Ovary (tissue), 9 donors: ENCODE data around the gene PCDH7. TPM values are rescaled to one million over a fixed set of nuclear protein-coding genes. Genes with fewer than 3 reads are reported as not detected.

Experiments
- DNase-seq, 5 donors: peaks; one replicate each; pipeline ENCODE4 v3.0.0-alpha.2; 2019 to 2020
- H3K27ac ChIP-seq, 2 donors: fragments of 200-600 bp; one replicate each; pipeline versions ENCODE4 v1.5.1 to v1.8.0; 2019 to 2022
- H3K27me3 ChIP-seq: fragments of 200-600 bp; one replicate; pipeline ENCODE4 v1.8.0; 2022
- H3K36me3 ChIP-seq: fragments of 200-600 bp; sonication (generic); one replicate; pipeline ENCODE4 v1.5.1; 2019
- H3K4me1 ChIP-seq: one replicate; pipeline ENCODE4 v1.8.1; 2013; ENCODE audit warnings: mild to moderate bottlenecking, moderate library complexity; ENCODE audit not compliant: insufficient read depth
- H3K4me3 ChIP-seq: fragments of 200-600 bp; sonication (generic); one replicate; pipeline ENCODE4 v1.5.1; 2017
- H3K9me3 ChIP-seq, 2 donors: fragments of 200-600 bp in 1 of 2; sonication (generic) in 1 of 2; one replicate each; pipeline versions ENCODE4 v1.5.1 to v1.8.1; 2013 to 2019; ENCODE audit warnings: mild to moderate bottlenecking in 1 of 2, moderate library complexity in 1 of 2
- EP300 ChIP-seq: sonication (generic); formaldehyde crosslinking; IDR thresholded peaks from one replicate; pipeline ENCODE4 v1.6.1; 2017; ENCODE audit warnings: antibody characterized with exemption
- POLR2A ChIP-seq: fragments of 450-650 bp; IDR thresholded peaks from one replicate; pipeline ENCODE4 v1.6.1; 2017; ENCODE audit warnings: antibody characterized with exemption, mild to moderate bottlenecking, moderate library complexity
- WGBS, 3 donors: extraction: QIAGEN DNeasy Blood & Tissue Kit in 1 of 3; methylation state at CpG; one replicate each; pipeline versions ENCODE4 v1.1.5 to v1.1.7; 2013 to 2017; 5-methylcytosine and 5-hydroxymethylcytosine counted together
- intact Hi-C, 4 donors: fragments of 100-400 bp; cut with DNase I; formaldehyde crosslinking; loops; one replicate each; pipeline versions ENCODE4 v1.11.0 to v1.15.1; 2022 to 2023
- polyA plus RNA-seq, 2 donors: library from polyadenylated mRNA; stranded (reverse); fragments of 200-250 nt in 1 of 2; fragments of 350-450 nt in 1 of 2; fragmentation: Illumina TruSeq in 1 of 2; extraction: RNeasy Lipid Tissue Mini Kit (QIAGEN cat#74804) in 1 of 2; gene quantifications; one replicate each; pipeline ENCODE4 v1.2.3, GENCODE V29; 2013 to 2014
- total RNA-seq, 7 donors: library from RNA; depleted of rRNA in 2 of 7; stranded (reverse); fragments of >200 nt in 2 of 7; fragmentation: NEBNext Ultra II Directional in 3 of 7; extraction: Animal tissue kit (Norgen Biotek cat#: 25700) in 3 of 7; gene quantifications; one replicate each; pipeline versions ENCODE4 v1.1.0 to v1.2.4, GENCODE V29; 2016 to 2023
- TF ChIP-seq, protein P1 (sequence below), 3 donors: fragments of 450-650 bp in 2 of 3; fragments of 200-600 bp in 1 of 3; IDR thresholded peaks; one replicate each; pipeline versions ENCODE4 v1.5.1 to v1.8.0; 2016 to 2022; ENCODE audit warnings: antibody characterized with exemption in 3 of 3, mild to moderate bottlenecking in 1 of 3
- donor health status: DM: no; HTN: no; CAD: no; lungs with moderate emphysema.
- donor health status: DM: no; HTN: no; CAD: no.
- donor health status: Bipolar disorder and iron deficiency.
- donor health status: DM: yes; HTN: yes; CAD: no.
- donor health status: DM: no; HTN: no; CAD: no.
- donor health status: DM: yes; HTN: yes; CAD: no.

Gene PCDH7
- total and polyA plus RNA-seq, 9 donors, result 3.7 to 35.2 (median 13.7) TPM

DNA sequence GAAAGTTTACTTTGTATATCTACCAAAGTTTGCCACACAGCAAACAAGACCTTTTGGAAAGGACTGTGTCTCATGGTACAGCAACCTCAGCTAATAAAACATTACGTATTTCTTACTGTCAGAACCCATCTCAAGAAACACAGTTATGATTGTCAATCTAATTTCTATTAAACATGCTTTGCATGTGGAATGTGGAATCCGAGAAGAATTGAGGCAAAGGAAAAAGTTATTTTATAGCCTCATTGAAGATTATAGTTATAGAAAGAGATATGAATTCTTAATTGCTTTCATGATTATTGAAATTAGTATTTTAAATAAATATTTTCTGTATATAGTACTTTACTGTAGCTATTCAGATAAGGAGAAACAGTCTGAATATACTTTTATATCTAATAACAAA is 5.4 kb downstream of the PCDH7 start:
- Histone ChIP-seq H3K36me3 (no peaks in the 10 kb centered on the region), H3K27ac (no peak overlapping the region), H3K4me3 (no peak overlapping the region), H3K4me1 (peaks cover 2% of the 10 kb centered on the region), H3K27me3 (no peaks in the 10 kb centered on the region), H3K9me3 (no peaks in the 10 kb centered on the region)
- TF ChIP-seq, protein P1, sequence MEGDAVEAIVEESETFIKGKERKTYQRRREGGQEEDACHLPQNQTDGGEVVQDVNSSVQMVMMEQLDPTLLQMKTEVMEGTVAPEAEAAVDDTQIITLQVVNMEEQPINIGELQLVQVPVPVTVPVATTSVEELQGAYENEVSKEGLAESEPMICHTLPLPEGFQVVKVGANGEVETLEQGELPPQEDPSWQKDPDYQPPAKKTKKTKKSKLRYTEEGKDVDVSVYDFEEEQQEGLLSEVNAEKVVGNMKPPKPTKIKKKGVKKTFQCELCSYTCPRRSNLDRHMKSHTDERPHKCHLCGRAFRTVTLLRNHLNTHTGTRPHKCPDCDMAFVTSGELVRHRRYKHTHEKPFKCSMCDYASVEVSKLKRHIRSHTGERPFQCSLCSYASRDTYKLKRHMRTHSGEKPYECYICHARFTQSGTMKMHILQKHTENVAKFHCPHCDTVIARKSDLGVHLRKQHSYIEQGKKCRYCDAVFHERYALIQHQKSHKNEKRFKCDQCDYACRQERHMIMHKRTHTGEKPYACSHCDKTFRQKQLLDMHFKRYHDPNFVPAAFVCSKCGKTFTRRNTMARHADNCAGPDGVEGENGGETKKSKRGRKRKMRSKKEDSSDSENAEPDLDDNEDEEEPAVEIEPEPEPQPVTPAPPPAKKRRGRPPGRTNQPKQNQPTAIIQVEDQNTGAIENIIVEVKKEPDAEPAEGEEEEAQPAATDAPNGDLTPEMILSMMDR (IDR thresholded peaks at IDR 0.05), result no peak
- TF ChIP-seq POLR2A (no peak), EP300 (no peak)
- intact Hi-C loops, result no loop called here
- 78 to 88% (median 81%) methylated on average over 2 of the region's 2 CpGs for WGBS, 3 donors
- no peak for DNase-seq

DNA sequence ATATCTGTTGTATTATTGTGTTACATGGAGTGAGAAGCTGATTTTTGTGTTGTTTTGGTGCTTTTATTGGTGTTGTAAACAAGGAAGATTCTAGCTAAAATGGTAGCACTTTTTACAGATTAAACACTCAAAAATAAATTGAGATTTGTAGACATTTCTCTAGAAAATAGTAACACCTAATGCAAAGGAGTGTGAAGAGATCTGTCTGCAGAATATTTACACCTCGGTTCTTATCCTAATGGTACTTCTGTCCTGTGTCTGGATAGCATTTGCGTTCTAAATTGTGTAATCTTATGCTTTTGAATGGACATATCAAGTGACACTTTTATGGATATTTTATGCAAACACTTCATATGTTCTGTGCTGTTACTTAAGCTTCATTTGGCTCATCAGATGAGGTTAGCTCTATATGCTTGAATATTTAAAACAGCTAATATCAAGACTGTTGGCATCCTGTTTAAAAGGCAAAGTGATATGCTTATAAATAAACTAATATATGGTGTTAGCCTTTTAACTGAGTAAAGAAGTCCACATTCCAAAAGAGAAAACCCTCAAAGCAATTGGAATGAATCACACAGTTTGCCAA is 6.0 kb downstream of the PCDH7 start:
- no peak for DNase-seq
- Histone ChIP-seq H3K4me1 (peaks cover 2% of the 10 kb centered on the region), H3K27ac (no peak overlapping the region), H3K9me3 (no peaks in the 10 kb centered on the region), H3K27me3 (no peaks in the 10 kb centered on the region), H3K36me3 (no peaks in the 10 kb centered on the region), H3K4me3 (no peak overlapping the region)
- intact Hi-C loops, result no loop called here
- 85 to 90% (median 86%) methylated on average over 2 of the region's 2 CpGs for WGBS, 3 donors
- TF ChIP-seq POLR2A (no peak), EP300 (no peak)
- TF ChIP-seq, protein P1 (IDR thresholded peaks at IDR 0.05), result no peak

DNA sequence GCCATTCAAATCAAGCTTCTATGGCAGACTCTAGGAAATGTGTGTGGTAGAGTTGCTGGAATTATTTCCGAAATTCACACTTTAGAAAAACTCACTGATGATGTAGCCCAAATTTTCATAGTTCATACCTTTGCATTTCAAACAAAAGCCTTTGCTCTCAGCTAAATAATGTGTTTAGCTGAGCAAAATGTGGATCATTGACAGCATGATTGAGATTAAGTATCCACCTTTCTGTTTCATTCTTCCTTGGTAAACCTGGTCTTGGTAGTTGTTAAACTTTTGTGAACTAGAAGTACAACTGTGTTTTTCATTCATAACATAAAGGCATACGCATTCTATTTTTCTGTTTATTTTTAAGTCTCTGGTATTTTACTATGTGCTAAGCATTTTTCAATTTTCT is 7.2 kb downstream of the PCDH7 start:
- no peak overlapping the region for H3K4me3 ChIP-seq
- WGBS, 3 donors, result 86 to 94% (median 94%) methylated on average over 2 of the region's 2 CpGs
- H3K4me1 ChIP-seq, result peaks cover 2% of the 10 kb centered on the region
- H3K9me3 ChIP-seq, result no peaks in the 10 kb centered on the region
- H3K36me3 ChIP-seq, result no peaks in the 10 kb centered on the region
- TF ChIP-seq, protein P1 (IDR thresholded peaks at IDR 0.05), result no peak
- no peak for TF ChIP-seq EP300
- TF ChIP-seq POLR2A, result no peak
- no peak overlapping the region for H3K27ac ChIP-seq
- intact Hi-C loops, result no loop called here
- no peaks in the 10 kb centered on the region for H3K27me3 ChIP-seq
- no peak for DNase-seq

DNA sequence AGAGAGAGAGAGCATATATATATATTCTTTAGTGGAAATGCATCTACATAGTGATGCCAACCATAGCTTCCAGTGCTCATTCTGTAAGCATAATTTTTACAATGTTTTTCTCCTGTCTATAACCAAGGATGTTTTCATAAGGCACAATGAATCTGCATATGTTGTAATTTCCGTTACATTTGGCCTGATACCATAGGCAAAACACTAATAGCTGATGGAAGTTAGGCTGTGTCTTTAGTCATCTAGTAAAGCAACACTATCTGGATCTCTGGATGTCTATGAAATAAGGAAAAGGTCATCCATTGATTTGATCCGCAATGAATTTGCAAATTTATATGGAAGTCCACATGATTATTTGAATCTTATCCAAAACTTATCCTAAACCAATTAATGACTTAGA is 8.1 kb downstream of the PCDH7 start:
- intact Hi-C loops, result no loop called here
- H3K9me3 ChIP-seq, result no peaks in the 10 kb centered on the region
- TF ChIP-seq, protein P1 (IDR thresholded peaks at IDR 0.05), result no peak
- TF ChIP-seq POLR2A (no peak), EP300 (no peak)
- DNase-seq, result no peak
- WGBS, 3 donors, result 87 to 96% (median 95%) methylated on average over 2 of the region's 2 CpGs
- H3K27me3 ChIP-seq, result no peaks in the 10 kb centered on the region
- H3K36me3 ChIP-seq, result no peaks in the 10 kb centered on the region
- H3K4me3 ChIP-seq, result no peak overlapping the region
- H3K27ac ChIP-seq, result no peak overlapping the region
- H3K4me1 ChIP-seq, result no peaks in the 10 kb centered on the region
